AG09309 (cell line): ENCODE measurements around the gene ITPK1.

Experiments
- DNase-seq: peaks from one replicate; pipeline ENCODE4 v3.0.0-alpha.2; 2010; ENCODE audit warnings: low read depth
- H3K4me3 ChIP-seq: 2 replicates; pipeline ENCODE4 v1.5.1; 2011; ENCODE audit warnings: mild to moderate bottlenecking, low read depth, low read length, moderate library complexity; ENCODE audit not compliant: control insufficient read depth
- TF ChIP-seq, protein P1 (sequence below): IDR thresholded peaks from 2 replicates; pipeline ENCODE4 v1.5.1; 2011; ENCODE audit warnings: mild to moderate bottlenecking, low read depth, low read length, inconsistent platforms; ENCODE audit not compliant: insufficient read depth, control insufficient read depth; ENCODE audit errors: missing control alignments

ITPK1 gene

DNA sequence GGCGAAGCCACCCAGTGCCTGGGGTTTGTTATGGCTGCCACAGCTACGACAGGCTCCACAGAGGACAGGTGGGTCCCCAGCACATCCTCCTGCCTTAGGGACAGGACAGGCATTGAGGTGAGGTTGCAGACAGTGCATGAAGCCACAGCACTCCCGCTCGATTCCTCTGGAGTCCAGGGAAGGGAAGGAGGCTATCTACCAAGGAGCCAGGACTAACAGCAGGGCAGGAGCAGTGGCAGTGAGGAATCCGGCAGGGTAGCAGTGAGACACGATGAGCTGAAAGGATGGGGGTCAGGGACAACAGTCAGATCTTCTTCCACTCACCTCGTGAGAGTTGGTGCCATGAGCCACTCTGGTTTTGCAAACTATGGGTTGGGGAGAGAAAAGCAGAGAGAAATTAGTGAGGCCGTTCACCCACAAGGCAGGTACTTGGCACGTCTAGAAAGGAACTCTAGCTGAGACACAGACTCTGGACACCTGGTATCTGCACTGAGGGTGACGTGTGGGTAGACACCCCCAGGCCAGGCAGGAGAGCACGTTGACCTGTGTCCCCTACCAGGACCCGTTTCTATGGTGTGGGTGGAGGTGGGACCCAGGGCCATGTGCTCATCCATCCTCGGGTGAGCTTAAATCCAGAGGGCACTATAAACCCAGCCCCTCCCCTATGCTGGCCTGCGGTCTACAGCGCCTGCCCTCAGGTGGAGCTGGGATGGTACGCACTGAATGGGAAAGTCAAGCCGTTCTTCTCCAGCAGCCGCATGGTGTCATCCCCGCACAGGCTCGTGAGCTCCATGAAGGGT, 153.5 kb downstream of the ITPK1 start:
- TF ChIP-seq, protein P1, sequence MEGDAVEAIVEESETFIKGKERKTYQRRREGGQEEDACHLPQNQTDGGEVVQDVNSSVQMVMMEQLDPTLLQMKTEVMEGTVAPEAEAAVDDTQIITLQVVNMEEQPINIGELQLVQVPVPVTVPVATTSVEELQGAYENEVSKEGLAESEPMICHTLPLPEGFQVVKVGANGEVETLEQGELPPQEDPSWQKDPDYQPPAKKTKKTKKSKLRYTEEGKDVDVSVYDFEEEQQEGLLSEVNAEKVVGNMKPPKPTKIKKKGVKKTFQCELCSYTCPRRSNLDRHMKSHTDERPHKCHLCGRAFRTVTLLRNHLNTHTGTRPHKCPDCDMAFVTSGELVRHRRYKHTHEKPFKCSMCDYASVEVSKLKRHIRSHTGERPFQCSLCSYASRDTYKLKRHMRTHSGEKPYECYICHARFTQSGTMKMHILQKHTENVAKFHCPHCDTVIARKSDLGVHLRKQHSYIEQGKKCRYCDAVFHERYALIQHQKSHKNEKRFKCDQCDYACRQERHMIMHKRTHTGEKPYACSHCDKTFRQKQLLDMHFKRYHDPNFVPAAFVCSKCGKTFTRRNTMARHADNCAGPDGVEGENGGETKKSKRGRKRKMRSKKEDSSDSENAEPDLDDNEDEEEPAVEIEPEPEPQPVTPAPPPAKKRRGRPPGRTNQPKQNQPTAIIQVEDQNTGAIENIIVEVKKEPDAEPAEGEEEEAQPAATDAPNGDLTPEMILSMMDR: no peak
- no peak overlapping the region for H3K4me3 ChIP-seq

DNA sequence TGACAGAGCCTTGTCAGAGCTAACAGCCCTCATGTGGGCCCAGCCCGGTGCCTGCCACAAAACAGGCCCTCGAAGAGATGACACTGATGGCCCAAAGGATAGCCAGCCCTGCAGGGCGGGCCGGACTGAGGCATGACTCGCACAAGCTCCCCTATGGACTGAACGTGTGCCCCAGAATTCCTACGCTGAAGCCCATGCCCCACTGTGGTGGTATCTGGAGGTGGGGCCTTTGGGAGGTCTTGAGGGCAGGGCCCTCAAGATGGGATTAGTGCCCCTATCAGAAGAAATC, 154.2 kb downstream of the ITPK1 start:
- DNase-seq: no peak
- TF ChIP-seq, protein P1: no peak
- H3K4me3 ChIP-seq: no peak overlapping the region

More for the DNA sequence above, 153.5 kb downstream of the ITPK1 start:
- DNase-seq: no peak

DNA sequence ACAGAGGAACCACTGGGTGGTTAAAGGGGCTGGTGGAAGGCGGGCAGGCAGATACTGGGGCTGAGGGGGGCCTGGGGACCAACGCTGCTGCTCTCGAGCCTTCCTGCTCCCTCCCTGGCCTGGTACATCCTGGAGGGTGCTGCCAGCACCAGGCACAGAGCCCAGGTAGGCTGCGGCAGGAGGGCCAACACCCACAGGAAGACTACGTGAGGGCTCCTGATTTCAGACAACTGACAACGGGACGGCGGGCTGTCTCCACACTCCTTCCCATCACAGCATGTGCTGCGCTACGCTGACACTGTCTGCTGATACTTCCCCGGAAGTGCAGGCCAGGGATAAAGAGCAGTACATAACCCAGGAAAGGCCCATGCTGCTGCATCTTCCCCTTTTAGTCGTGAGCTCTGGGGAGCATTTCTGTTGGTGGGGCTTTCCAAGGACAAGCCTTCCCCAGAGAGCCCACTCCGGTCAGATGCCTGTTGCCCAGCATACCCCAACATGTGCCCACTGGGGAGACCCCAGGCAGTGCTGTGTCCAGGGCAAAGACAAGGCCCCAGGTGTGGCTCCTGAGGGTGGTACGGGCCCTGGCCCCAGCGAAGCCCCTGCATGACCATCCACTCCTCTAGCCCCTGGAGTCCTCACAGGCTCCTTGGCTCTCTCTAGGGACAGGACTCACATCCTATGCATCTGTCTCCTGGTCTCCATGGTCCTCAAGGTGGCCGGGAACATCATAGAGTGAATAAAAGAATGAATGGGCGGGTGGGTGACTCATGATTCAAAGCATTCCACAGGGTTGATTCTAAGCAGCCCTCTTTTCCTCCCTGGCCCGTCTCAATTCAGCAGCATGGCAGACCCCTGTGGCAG, 154.8 kb downstream of the ITPK1 start:
- TF ChIP-seq, protein P1: no peak
- no peak overlapping the region for H3K4me3 ChIP-seq
- DNase-seq: no peak

DNA sequence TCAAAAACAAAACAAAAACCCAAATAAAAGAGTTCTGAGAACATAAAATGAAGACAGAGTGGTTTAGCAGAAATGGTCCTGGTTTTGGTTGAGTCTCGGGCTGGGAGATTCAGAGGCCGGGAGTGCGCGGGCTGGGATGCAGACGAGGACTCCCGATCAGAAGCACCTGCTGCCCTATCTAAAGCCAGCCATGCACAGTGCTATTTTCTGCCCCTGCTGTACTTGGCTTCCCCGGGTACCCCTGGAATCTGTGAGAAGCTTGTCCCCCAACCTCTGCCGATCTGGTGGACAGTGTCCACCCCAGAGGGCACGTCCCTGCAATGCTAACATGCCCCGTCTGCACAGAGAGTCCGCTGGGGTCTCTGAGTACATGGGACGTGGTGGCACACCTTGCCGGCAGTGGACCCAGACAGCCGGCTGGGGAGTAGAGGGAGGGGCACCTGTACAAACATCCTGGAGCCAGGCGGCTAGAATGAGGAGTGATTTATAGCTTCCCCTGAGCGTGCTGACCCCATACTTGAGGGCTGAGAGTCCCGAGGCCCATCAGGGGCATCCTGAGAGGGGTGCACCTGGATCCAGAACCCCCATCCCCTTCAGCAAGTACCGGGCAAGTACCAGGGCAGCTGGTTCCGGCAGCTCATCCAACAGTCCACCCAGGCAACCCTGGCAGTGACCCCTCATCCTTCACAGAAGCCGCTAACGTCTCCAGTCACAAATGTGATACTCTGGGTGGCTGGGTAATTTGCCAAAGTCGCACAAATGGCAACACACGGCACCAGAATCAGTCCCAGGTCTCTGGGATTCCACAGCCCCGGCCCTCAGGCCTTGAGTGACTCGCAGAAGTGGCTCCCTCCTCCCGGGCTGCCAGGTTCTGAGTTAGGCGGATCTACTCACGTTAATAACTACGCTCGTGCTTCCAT, 155.7 kb downstream of the ITPK1 start:
- TF ChIP-seq, protein P1: no peak
- H3K4me3 ChIP-seq: no peak overlapping the region
- no peak for DNase-seq

DNA sequence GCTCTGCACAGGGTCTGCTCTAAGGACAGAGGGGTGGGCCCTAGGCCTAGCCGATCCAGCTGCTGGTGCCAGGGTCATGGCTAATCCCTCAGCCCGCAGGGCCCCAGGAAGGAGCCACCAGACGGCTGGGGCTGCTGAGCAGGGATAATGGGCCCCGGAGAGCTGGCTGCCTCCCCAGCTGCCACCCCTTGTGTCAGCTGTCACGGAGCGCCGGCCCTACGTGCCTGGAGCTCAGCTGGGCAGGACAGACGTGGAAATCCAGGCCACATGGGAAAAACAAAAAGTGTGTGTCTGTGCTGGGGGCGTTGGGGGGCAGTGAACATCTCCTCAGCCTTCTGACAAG, 156.6 kb downstream of the ITPK1 start:
- no peak overlapping the region for H3K4me3 ChIP-seq
- TF ChIP-seq, protein P1: no peak
- no peak for DNase-seq
